Hepatocyte (in vitro differentiated cells): Measurements from ENCODE around the gene POLD2. TPM values are rescaled to one million over a fixed set of nuclear protein-coding genes. Genes with fewer than 3 reads are reported as not detected.

Experiments
- DNase-seq: peaks from one replicate; pipeline ENCODE4 v3.0.0-alpha.2; 2016; ENCODE audit warnings: low spot score
- H2AFZ ChIP-seq: fragments of 200-600 bp; sonication (generic); 2 replicates; pipeline ENCODE4 v1.6.0; 2016; ENCODE audit warnings: antibody characterized with exemption, mild to moderate bottlenecking
- H3K27ac ChIP-seq: fragments of 200-600 bp; sonication (generic); 2 replicates; pipeline ENCODE4 v1.5.1; 2016; ENCODE audit warnings: mild to moderate bottlenecking
- H3K27me3 ChIP-seq: fragments of 200-600 bp; sonication (generic); 2 replicates; pipeline ENCODE4 v1.6.1; 2016
- H3K36me3 ChIP-seq: fragments of 200-600 bp; sonication (generic); replicated peaks from 2 replicates; pipeline ENCODE4 v1.5.1; 2016; ENCODE audit warnings: low read depth; ENCODE audit not compliant: insufficient read depth
- H3K4me1 ChIP-seq: fragments of 200-600 bp; sonication (generic); 2 replicates; pipeline ENCODE4 v1.5.1; 2016; ENCODE audit warnings: mild to moderate bottlenecking, moderate library complexity; ENCODE audit not compliant: insufficient read depth
- H3K4me2 ChIP-seq: fragments of 200-600 bp; sonication (generic); 2 replicates; pipeline ENCODE4 v1.6.0; 2016
- H3K4me3 ChIP-seq: fragments of 200-600 bp; sonication (generic); 2 replicates; pipeline ENCODE4 v1.5.1; 2016; ENCODE audit warnings: mild to moderate bottlenecking
- H3K79me2 ChIP-seq: fragments of 200-600 bp; sonication (generic); 2 replicates; pipeline ENCODE4 v1.6.0; 2017; ENCODE audit warnings: mild to moderate bottlenecking
- H3K9me2 ChIP-seq: fragments of 200-600 bp; sonication (generic); replicated peaks from 2 replicates; pipeline ENCODE4 v1.6.0; 2017; ENCODE audit warnings: mild to moderate bottlenecking; ENCODE audit not compliant: insufficient read depth
- H3K9me3 ChIP-seq: fragments of 200-600 bp; sonication (generic); 2 replicates; pipeline ENCODE4 v1.5.1; 2016; ENCODE audit warnings: low read depth, mild to moderate bottlenecking
- H4K20me1 ChIP-seq: fragments of 200-600 bp; sonication (generic); 2 replicates; pipeline ENCODE4 v1.6.0; 2016; ENCODE audit warnings: mild to moderate bottlenecking; ENCODE audit not compliant: insufficient read depth, poor library complexity, severe bottlenecking
- EZH2 ChIP-seq: fragments of 200-600 bp; sonication (generic); IDR thresholded peaks from 2 replicates; pipeline ENCODE4 v1.6.1; 2016; ENCODE audit warnings: antibody characterized with exemption, mild to moderate bottlenecking, borderline replicate concordance
- EZH2phosphoT487 ChIP-seq: fragments of 200-600 bp; sonication (generic); IDR thresholded peaks from one replicate; pipeline ENCODE4 v1.6.1; 2018; ENCODE audit warnings: antibody characterized with exemption, mild to moderate bottlenecking, low read depth, moderate library complexity; ENCODE audit not compliant: unreplicated experiment, severe bottlenecking
- WGBS: methylation state at CpG from one replicate; pipeline ENCODE4 v1.1.6; 2016; ENCODE audit warnings: low lambda C conversion rate; ENCODE audit errors: missing lambda C conversion rate; 5-methylcytosine and 5-hydroxymethylcytosine counted together
- polyA plus RNA-seq: library from polyadenylated mRNA; unstranded; fragments of >200 nt; fragmentation: Nextera tagmentation; extraction: Ambion mirVana; gene quantifications from 2 replicates; pipeline ENCODE4 v1.2.1, GENCODE V29; 2016
- total RNA-seq: library from RNA; depleted of rRNA; stranded (reverse); fragments of >200 nt; gene quantifications from 2 replicates; pipeline ENCODE4 v1.2.3, GENCODE V29; 2014
- TF ChIP-seq, protein P1 (sequence below): fragments of 200-600 bp; sonication (generic); IDR thresholded peaks from 2 replicates; pipeline ENCODE4 v1.5.1; 2016; ENCODE audit warnings: antibody characterized with exemption, mild to moderate bottlenecking; ENCODE audit not compliant: poor library complexity

The POLD2 gene
- total and polyA plus RNA-seq, 2 experiments from 2014 or later, result 59.9 to 110 TPM

DNA sequence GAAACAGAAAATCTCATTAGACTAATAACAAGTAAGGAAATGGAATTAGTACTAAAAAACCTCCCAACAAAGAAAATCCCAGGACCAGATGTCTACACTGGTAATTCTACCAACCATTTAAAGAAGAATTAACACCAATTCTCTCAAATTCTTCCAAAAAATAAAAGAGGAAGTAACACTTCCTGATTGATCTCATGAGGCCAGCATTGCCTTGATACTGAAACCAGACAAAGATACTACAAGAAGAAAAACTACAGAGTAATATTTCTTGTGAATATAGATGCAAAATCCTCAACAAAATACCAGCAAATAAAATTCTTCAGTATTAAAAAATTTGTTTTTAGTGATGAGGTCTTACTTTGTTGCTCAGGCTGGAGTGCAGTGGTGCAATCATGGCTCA is 44.6 kb upstream of the POLD2 start:
- TF ChIP-seq EZH2phosphoT487 (no peak), EZH2 (no peak)
- TF ChIP-seq, protein P1, sequence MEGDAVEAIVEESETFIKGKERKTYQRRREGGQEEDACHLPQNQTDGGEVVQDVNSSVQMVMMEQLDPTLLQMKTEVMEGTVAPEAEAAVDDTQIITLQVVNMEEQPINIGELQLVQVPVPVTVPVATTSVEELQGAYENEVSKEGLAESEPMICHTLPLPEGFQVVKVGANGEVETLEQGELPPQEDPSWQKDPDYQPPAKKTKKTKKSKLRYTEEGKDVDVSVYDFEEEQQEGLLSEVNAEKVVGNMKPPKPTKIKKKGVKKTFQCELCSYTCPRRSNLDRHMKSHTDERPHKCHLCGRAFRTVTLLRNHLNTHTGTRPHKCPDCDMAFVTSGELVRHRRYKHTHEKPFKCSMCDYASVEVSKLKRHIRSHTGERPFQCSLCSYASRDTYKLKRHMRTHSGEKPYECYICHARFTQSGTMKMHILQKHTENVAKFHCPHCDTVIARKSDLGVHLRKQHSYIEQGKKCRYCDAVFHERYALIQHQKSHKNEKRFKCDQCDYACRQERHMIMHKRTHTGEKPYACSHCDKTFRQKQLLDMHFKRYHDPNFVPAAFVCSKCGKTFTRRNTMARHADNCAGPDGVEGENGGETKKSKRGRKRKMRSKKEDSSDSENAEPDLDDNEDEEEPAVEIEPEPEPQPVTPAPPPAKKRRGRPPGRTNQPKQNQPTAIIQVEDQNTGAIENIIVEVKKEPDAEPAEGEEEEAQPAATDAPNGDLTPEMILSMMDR, result no peak
- Histone ChIP-seq H3K4me1 (no peaks in the 10 kb centered on the region), H2AFZ (no peak overlapping the region), H3K27ac (no peak overlapping the region), H3K4me3 (no peak overlapping the region), H3K9me3 (no peaks in the 10 kb centered on the region), H3K36me3 (no peaks in the 10 kb centered on the region), H3K27me3 (no peaks in the 10 kb centered on the region), H3K9me2 (no peaks in the 10 kb centered on the region), H4K20me1 (no peaks in the 10 kb centered on the region), H3K4me2 (no peak overlapping the region), H3K79me2 (no peaks in the 10 kb centered on the region)
- DNase-seq, result no peak

DNA sequence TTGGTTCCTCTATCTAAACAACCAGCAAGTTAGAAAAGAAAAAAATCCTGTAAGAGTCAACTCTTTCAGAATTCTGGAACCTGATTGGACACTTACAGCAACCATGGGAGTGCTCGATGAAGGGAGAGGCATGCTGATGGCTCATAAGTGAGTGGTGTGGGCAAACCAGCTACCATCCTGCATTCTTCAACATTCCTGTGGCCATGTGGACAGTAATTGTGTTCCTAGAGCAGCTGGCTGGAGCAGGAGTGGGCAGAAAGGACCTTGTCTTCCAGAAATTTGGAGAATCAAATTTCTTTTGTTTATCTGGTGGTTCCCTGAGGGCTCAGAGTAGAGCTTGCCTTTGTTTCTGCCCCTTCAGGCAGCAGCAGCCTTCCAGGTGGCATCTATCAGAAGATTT is 40.2 kb upstream of the POLD2 start:
- Histone ChIP-seq H3K9me2 (no peaks in the 10 kb centered on the region), H2AFZ (no peak overlapping the region), H3K4me2 (no peak overlapping the region), H3K27me3 (no peaks in the 10 kb centered on the region), H4K20me1 (no peaks in the 10 kb centered on the region), H3K4me1 (no peaks in the 10 kb centered on the region), H3K4me3 (no peak overlapping the region), H3K79me2 (no peaks in the 10 kb centered on the region), H3K27ac (no peak overlapping the region), H3K9me3 (no peaks in the 10 kb centered on the region), H3K36me3 (no peaks in the 10 kb centered on the region)
- 53% methylated on average over 1 of the region's 1 CpG for WGBS
- TF ChIP-seq EZH2 (no peak), EZH2phosphoT487 (no peak)
- TF ChIP-seq, protein P1, result no peak
- DNase-seq, result no peak

DNA sequence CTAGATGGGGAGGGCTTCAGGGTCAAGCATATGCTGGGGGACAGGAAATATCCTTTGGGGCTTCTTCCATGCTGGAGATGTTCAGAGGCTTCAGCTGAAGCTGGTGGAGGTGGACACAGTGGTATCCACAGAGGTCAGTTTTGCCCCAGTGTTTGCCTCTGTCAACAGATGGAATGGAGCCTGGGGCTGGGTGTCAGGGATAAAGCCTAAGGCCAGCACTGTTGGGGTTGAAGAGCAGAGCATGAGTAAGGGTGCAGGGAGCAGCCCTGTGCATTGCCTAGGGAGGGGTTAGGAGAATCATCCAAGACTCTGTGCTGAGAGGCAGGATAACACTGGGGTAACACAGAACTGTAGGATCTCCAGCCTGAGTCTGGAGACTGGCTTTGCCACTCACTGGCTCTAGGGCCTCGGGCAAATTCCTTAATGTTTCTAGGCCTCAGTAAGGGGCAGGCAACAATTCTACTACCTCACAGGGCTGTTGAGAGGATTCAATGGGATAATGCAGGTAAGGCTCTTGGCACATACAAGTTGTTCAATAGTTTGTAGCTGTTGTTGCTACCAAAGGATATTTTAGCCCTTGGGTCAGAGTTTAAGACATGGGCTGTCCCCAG is 39.5 kb upstream of the POLD2 start:
- H2AFZ ChIP-seq, result no peak overlapping the region
- WGBS, result 62% methylated on average over 1 of the region's 1 CpG

More for the DNA sequence above, 39.5 kb upstream of the POLD2 start:
- H3K9me3 ChIP-seq, result no peaks in the 10 kb centered on the region
- no peak overlapping the region for H3K27ac ChIP-seq
- no peaks in the 10 kb centered on the region for H3K9me2 ChIP-seq
- H3K27me3 ChIP-seq, result no peaks in the 10 kb centered on the region
- no peaks in the 10 kb centered on the region for H4K20me1 ChIP-seq
- TF ChIP-seq, protein P1, result no peak
- TF ChIP-seq EZH2 (no peak), EZH2phosphoT487 (no peak)
- no peaks in the 10 kb centered on the region for H3K79me2 ChIP-seq
- DNase-seq, result no peak
- H3K4me3 ChIP-seq, result no peak overlapping the region
- H3K4me2 ChIP-seq, result no peak overlapping the region
- no peaks in the 10 kb centered on the region for H3K36me3 ChIP-seq
- H3K4me1 ChIP-seq, result no peaks in the 10 kb centered on the region
